Fibroblast of lung (primary cell): ENCODE results near the gene EFHD1.

Experiments used
- EZH2 ChIP-seq: IDR thresholded peaks from 2 replicates; pipeline ENCODE4 v1.5.1; 2012; ENCODE audit warnings: low read length, control low read depth, mild to moderate bottlenecking; ENCODE audit errors: missing control alignments
- TF ChIP-seq, protein P1 (sequence below), 2 donors: IDR thresholded peaks in 1 of 2; conservative IDR thresholded peaks in 1 of 2; 1 replicate in 1 of 2; 2 replicates in 1 of 2; pipeline ENCODE4 v1.5.1; 2011 to 2012; ENCODE audit warnings: low read length in 2 of 2, control low read depth in 1 of 2, inconsistent platforms in 1 of 2, low read depth in 1 of 2, mild to moderate bottlenecking in 1 of 2

DNA sequence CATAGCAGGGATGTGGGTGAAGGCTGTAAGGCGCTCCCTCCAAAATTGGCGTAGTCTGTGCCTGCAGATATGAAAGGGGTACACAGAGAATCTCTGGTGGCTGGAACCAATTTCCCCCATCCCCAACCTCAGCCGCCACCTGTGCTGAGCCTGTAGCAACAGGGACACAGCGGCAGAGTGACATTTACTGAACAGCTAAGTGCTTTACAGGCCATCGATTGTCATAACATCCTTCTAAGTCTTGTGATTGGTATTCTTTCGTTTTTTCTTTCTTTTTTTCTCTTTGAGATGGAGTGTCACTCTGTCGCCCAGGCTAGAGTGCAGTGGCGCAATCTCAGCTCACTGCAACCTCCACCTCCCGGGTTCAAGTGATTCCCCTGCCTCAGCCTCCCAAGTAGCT lies 12.2 kb upstream of the EFHD1 start:
- TF ChIP-seq, protein P1, sequence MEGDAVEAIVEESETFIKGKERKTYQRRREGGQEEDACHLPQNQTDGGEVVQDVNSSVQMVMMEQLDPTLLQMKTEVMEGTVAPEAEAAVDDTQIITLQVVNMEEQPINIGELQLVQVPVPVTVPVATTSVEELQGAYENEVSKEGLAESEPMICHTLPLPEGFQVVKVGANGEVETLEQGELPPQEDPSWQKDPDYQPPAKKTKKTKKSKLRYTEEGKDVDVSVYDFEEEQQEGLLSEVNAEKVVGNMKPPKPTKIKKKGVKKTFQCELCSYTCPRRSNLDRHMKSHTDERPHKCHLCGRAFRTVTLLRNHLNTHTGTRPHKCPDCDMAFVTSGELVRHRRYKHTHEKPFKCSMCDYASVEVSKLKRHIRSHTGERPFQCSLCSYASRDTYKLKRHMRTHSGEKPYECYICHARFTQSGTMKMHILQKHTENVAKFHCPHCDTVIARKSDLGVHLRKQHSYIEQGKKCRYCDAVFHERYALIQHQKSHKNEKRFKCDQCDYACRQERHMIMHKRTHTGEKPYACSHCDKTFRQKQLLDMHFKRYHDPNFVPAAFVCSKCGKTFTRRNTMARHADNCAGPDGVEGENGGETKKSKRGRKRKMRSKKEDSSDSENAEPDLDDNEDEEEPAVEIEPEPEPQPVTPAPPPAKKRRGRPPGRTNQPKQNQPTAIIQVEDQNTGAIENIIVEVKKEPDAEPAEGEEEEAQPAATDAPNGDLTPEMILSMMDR (conservative IDR thresholded peaks at IDR 0.05 in 1 of 2, IDR thresholded peaks at IDR 0.05 in 1 of 2; ENCODE audit: low read depth in 1 of 2, low read length in 2 of 2): no peak
- no peak for TF ChIP-seq EZH2
